ENCODE data around the gene NTF3.

- TF ChIP-seq ZBTB11 (tag by site-specific recombination; conservative IDR thresholded peaks at IDR 0.05; ENCODE audit: low read depth) (no peak), ZNF843 (tag by site-specific recombination; IDR thresholded peaks at IDR 0.05) (no peak), ZNF785 (tag by site-specific recombination; IDR thresholded peaks at IDR 0.05) (no peak), TRIM28 (IDR thresholded peaks at IDR 0.05; ENCODE audit: borderline replicate concordance, low read length) (no peak), SP2 (tag by site-specific recombination; IDR thresholded peaks at IDR 0.05) (no peak), ZNF792 (tag by site-specific recombination; IDR thresholded peaks at IDR 0.05) (no peak), ZNF23 (tag by site-specific recombination; IDR thresholded peaks at IDR 0.05; ENCODE audit: borderline replicate concordance) (no peak), CTCF (tag by site-specific recombination; IDR thresholded peaks at IDR 0.05) (no peak), SP7 (tag by site-specific recombination; IDR thresholded peaks at IDR 0.05) (no peak), BCL11A (tag by site-specific recombination; IDR thresholded peaks at IDR 0.05; ENCODE audit: low read depth) (no peak), KLF8 (tag by site-specific recombination; IDR thresholded peaks at IDR 0.05) (no peak), YY1 (tag by site-specific recombination; IDR thresholded peaks at IDR 0.05) (no peak)
- TF ChIP-seq, protein P1, sequence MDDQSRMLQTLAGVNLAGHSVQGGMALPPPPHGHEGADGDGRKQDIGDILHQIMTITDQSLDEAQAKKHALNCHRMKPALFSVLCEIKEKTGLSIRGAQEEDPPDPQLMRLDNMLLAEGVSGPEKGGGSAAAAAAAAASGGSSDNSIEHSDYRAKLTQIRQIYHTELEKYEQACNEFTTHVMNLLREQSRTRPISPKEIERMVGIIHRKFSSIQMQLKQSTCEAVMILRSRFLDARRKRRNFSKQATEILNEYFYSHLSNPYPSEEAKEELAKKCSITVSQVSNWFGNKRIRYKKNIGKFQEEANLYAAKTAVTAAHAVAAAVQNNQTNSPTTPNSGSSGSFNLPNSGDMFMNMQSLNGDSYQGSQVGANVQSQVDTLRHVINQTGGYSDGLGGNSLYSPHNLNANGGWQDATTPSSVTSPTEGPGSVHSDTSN (CRISPR knock-in tag; IDR thresholded peaks at IDR 0.05) = no peak
These were observed 34.6 kb downstream of the NTF3 start for GRCh38 chr12:5466521-5466960.
